ENCODE results near the gene BAHCC1.

Gene BAHCC1

DNA sequence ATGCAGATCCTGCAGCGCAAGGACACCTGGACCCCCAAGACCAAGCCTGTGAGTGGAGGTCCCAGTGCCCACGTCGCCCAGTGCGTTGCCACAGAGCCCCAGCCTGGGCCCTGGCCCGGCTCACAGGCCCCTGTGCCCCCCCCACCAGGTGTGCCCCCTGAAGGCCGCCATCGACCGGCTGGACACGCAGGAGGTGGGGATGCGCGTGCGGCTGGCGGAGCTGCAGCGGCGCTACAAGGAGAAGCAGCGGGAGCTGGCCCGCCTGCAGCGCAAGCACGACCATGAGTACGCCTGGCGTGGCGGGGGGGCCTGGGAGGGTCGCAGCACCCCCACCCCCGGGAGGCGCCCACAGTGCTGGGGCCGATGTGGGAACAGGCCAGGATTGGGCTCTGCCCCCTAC lies 56.6 kb downstream of the BAHCC1 start:
- no peak for TF ChIP-seq GATA3 (IDR thresholded peaks at IDR 0.05; ENCODE audit: low read depth, low read length)
- TF ChIP-seq GATA2 (IDR thresholded peaks at IDR 0.05; ENCODE audit: low read depth, low read length) = no peak

GRCh38 chr17:81452551-81452950 lies 57.3 kb downstream of the BAHCC1 start:
- no peak for TF ChIP-seq GATA3 (IDR thresholded peaks at IDR 0.05; ENCODE audit: low read depth, low read length)
- no peak for TF ChIP-seq GATA2 (IDR thresholded peaks at IDR 0.05; ENCODE audit: low read depth, low read length)

DNA sequence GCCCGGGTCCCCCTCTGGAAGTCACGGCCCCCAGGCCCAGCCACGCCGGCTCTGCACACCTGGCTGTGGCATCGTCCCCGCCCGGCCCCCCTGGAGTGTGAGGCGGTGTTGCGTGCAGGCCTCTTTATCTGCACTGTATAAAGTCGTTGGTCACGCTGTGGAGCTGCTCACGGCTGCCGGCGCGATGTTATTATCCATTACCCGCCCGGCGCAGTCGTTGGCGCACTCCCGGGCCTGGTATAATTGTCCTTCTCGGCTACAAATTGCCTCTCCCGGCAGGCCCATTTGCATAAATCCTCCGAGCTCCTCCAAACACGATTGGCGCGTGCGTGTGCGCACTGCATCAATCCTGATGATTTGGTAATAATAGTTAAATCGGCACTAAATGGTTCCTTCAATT lies 57.8 kb downstream of the BAHCC1 start:
- no peak for TF ChIP-seq GATA2 (IDR thresholded peaks at IDR 0.05; ENCODE audit: low read depth, low read length)
- TF ChIP-seq GATA3 (IDR thresholded peaks at IDR 0.05; ENCODE audit: low read depth, low read length) = no peak

DNA sequence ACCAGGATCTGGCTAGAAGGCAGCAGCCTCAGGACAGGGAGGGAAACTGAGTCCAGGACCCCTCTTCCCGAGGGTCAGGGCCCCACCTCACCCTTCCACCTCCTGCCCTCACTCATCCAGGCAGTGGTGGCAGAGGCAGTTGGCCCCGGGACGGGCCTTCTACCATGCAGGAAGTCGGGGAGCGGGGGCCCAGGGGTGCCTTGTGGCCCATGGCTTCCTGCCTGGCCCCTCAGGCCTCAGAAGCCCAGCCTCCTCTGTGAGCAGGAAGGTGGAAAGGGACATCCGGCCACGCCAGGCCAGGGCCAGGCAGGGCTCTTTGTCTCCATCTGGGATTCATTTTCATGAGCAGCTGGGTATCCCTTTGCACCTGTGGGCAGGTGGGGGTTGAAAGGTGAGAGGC lies 58.5 kb downstream of the BAHCC1 start:
- TF ChIP-seq GATA2 (IDR thresholded peaks at IDR 0.05; ENCODE audit: low read depth, low read length) = no peak
- no peak for TF ChIP-seq GATA3 (IDR thresholded peaks at IDR 0.05; ENCODE audit: low read depth, low read length)

GRCh38 chr17:81454473-81454872 lies 59.2 kb downstream of the BAHCC1 start:
- TF ChIP-seq GATA2 (IDR thresholded peaks at IDR 0.05; ENCODE audit: low read depth, low read length) (no peak), GATA3 (IDR thresholded peaks at IDR 0.05; ENCODE audit: low read depth, low read length) (no peak)

DNA sequence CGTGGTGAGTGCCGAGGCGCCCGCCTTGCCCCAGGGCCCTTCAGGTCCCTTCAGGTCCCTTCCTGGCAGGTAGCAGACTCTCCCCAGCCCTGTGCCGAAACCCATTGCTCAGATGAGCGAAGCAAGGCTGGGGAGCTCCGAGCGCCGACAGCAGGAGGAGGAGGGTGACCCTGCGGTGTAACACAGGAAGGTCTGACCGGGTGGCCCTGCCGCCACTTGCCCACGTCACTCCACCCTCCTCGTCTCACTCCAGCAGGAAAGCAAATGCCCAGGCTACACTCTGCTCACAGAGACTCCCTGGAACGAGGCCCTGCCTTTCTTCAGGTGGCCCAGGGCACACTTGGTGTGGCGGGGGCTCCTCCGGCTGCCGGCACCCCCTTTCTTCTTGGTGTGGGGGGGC lies 60.1 kb downstream of the BAHCC1 start:
- TF ChIP-seq GATA3 (IDR thresholded peaks at IDR 0.05; ENCODE audit: low read depth, low read length) (no peak), GATA2 (IDR thresholded peaks at IDR 0.05; ENCODE audit: low read depth, low read length) (no peak)

GRCh38 chr17:81456091-81456490 lies 60.8 kb downstream of the BAHCC1 start:
- TF ChIP-seq GATA2 (IDR thresholded peaks at IDR 0.05; ENCODE audit: low read depth, low read length) (no peak), GATA3 (IDR thresholded peaks at IDR 0.05; ENCODE audit: low read depth, low read length) (no peak)

DNA sequence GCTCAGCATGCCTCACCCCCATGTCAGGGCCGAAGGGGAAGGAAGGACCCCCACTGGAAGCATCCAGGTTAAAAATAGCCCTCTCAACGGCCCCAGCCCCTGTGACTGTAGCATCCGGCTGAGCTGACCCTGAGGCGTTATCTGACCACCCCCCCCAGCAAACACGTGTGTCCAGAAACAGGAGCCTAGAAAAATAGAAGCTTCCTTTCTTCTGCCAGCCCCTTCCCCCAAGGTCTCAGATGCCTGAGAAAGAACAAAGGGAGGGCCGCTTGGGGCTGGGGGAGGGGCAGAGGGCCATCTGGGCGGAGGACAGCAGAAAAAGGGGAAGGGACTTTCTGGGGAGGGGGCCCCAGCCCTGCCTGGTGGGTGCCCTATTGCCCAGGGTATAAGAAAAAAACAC lies 61.5 kb downstream of the BAHCC1 start:
- TF ChIP-seq GATA2 (IDR thresholded peaks at IDR 0.05; ENCODE audit: low read depth, low read length) (no peak), GATA3 (IDR thresholded peaks at IDR 0.05; ENCODE audit: low read depth, low read length) (no peak)

- TF ChIP-seq GATA2 (IDR thresholded peaks at IDR 0.05; ENCODE audit: low read depth, low read length) (no peak), GATA3 (IDR thresholded peaks at IDR 0.05; ENCODE audit: low read depth, low read length) (no peak)
Measured at GRCh38 chr17:81457401-81457800, 62.1 kb downstream of the BAHCC1 start.

GRCh38 chr17:81457917-81458555 lies 62.8 kb downstream of the BAHCC1 start:
- TF ChIP-seq GATA2 (IDR thresholded peaks at IDR 0.05; ENCODE audit: low read depth, low read length) = no peak
- no peak for TF ChIP-seq GATA3 (IDR thresholded peaks at IDR 0.05; ENCODE audit: low read depth, low read length)

DNA sequence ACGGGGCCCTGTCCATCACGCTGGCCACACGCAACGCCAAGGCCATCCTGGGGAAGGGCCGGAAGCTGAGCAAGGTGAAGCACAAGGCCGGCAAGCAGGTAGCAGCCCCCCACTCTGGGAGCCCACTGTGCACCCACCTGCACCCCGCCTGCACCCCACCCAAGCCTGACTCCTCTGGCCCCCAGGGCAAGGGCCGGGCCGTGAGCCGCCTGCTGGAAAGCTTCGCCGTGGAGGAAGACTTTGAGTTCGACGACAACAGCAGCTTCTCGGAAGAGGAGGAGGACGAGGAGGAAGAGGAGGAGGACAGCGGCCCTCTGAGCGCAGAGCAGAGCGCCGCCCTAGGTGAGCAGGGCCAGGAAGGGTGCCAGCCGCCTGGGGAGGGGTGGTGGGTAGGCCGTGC lies 63.4 kb downstream of the BAHCC1 start:
- TF ChIP-seq GATA2 (IDR thresholded peaks at IDR 0.05; ENCODE audit: low read depth, low read length) (no peak), GATA3 (IDR thresholded peaks at IDR 0.05; ENCODE audit: low read depth, low read length) (no peak)

- TF ChIP-seq GATA2 (IDR thresholded peaks at IDR 0.05; ENCODE audit: low read depth, low read length) (no peak), GATA3 (IDR thresholded peaks at IDR 0.05; ENCODE audit: low read depth, low read length) (no peak)
Measured at GRCh38 chr17:81459224-81459623, 64.0 kb downstream of the BAHCC1 start.

GRCh38 chr17:81459864-81460263 lies 64.6 kb downstream of the BAHCC1 start:
- TF ChIP-seq GATA3 (IDR thresholded peaks at IDR 0.05; ENCODE audit: low read depth, low read length) = no peak
- TF ChIP-seq GATA2 (IDR thresholded peaks at IDR 0.05; ENCODE audit: low read depth, low read length) = no peak

- TF ChIP-seq GATA3 (IDR thresholded peaks at IDR 0.05; ENCODE audit: low read depth, low read length) (no peak), GATA2 (IDR thresholded peaks at IDR 0.05; ENCODE audit: low read depth, low read length) (no peak)
Measured at GRCh38 chr17:81460856-81461460, 65.7 kb downstream of the BAHCC1 start.

Data from SH-SY5Y (cell line).